ENCODE results near the gene BMPR1B.

GRCh38 chr4:94882756-94883155 is 125.0 kb downstream of the BMPR1B start:
- TF ChIP-seq, protein P1, sequence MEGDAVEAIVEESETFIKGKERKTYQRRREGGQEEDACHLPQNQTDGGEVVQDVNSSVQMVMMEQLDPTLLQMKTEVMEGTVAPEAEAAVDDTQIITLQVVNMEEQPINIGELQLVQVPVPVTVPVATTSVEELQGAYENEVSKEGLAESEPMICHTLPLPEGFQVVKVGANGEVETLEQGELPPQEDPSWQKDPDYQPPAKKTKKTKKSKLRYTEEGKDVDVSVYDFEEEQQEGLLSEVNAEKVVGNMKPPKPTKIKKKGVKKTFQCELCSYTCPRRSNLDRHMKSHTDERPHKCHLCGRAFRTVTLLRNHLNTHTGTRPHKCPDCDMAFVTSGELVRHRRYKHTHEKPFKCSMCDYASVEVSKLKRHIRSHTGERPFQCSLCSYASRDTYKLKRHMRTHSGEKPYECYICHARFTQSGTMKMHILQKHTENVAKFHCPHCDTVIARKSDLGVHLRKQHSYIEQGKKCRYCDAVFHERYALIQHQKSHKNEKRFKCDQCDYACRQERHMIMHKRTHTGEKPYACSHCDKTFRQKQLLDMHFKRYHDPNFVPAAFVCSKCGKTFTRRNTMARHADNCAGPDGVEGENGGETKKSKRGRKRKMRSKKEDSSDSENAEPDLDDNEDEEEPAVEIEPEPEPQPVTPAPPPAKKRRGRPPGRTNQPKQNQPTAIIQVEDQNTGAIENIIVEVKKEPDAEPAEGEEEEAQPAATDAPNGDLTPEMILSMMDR (IDR thresholded peaks at IDR 0.05), result no peak
- no peak for TF ChIP-seq ZFX (IDR thresholded peaks at IDR 0.05; ENCODE audit: borderline replicate concordance)
